ENCODE data around the gene RANBP1. TPM values are rescaled to one million over a fixed set of nuclear protein-coding genes. Genes with fewer than 3 reads are reported as not detected.

The RANBP1 gene
- total and polyA plus RNA-seq, 2 of the 13 experiments (the other 11 are each of a cell fraction or from before 2014, with no cell fraction given), result 181 to 492 TPM

- Histone ChIP-seq H3K79me2 (ENCODE audit: insufficient read depth, low read length) (no peaks in the 10 kb centered on the region), H3K4me2 (ENCODE audit: low read depth, low read length) (no peak overlapping the region), H3K27me3 (ENCODE audit: control insufficient read depth in 1 of 2, insufficient read depth in 2 of 2, low read length in 2 of 2) (peaks cover 17 to 57% of the 10 kb centered on the region in 2 experiments), H3K36me3 (replicated peaks in 1 of 2; ENCODE audit: control insufficient read depth in 1 of 2, insufficient read depth in 2 of 2, low read length in 2 of 2) (no peaks in the 10 kb centered on the region), H2AFZ (ENCODE audit: low read length) (no peak overlapping the region), H4K20me1 (ENCODE audit: insufficient read depth, low read length) (no peaks in the 10 kb centered on the region), H3K9me3 (ENCODE audit: low read length) (no peaks in the 10 kb centered on the region), H3K9ac (ENCODE audit: insufficient read depth, low read depth, low read length) (no peak overlapping the region), H3K4me3 (replicated peaks in 1 of 3; ENCODE audit: insufficient read depth in 1 of 3, low read depth in 2 of 3, low read length in 3 of 3) (no peak overlapping the region), H3K27ac (ENCODE audit: extremely low read length, insufficient read depth, low read length) (no peak overlapping the region), H3K4me1 (ENCODE audit: insufficient read depth, low read length) (no peaks in the 10 kb centered on the region)
- ChIA-PET POLR2A (no interaction called here), CTCF (ENCODE audit: low intra/inter-chr PET ratio, low total read pairs) (interaction anchor here (1.2 to 4.1 kb wide), 3 partner anchors 112 to 300 kb away, joined by 3 to 28 read pairs (median 4); partner anchors contain the start of gene RTN4R)
- ATAC-seq, result no peak
- TF ChIP-seq ZKSCAN5 (CRISPR knock-in tag; IDR thresholded peaks at IDR 0.05), result no peak
- no peak for TF ChIP-seq NCOA5 (CRISPR knock-in tag; IDR thresholded peaks at IDR 0.05)
- TF ChIP-seq ATM (IDR thresholded peaks at IDR 0.05; ENCODE audit: borderline replicate concordance), result no peak
- TF ChIP-seq ZSCAN29 (CRISPR knock-in tag; conservative IDR thresholded peaks at IDR 0.05), result no peak
- no peak for TF ChIP-seq ZNF597 (CRISPR knock-in tag; IDR thresholded peaks at IDR 0.05)
- no peak for TF ChIP-seq ZSCAN5A (CRISPR knock-in tag; IDR thresholded peaks at IDR 0.05; ENCODE audit: borderline replicate concordance)
- TF ChIP-seq KLF6 (CRISPR knock-in tag; IDR thresholded peaks at IDR 0.05), result no peak
- TF ChIP-seq TCF7L2 (IDR thresholded peaks at IDR 0.05; ENCODE audit: low read depth, low read length), result no peak
- TF ChIP-seq ZNF205 (CRISPR knock-in tag; IDR thresholded peaks at IDR 0.05), result no peak
- intact Hi-C loops (cut with micrococcal nuclease; ENCODE audit: unreplicated experiment), result no loop called here
- 0% methylated on average over 5 of the region's 7 CpGs for WGBS (ENCODE audit: low lambda C conversion rate)
- no peak for FAIRE-seq
- no TSS peak for BruUV-seq (replicated peaks)
- in situ Hi-C loops (cut with HindIII; ENCODE audit: extremely low pct_ligation_motif_present, low pct_unique_long_range_greater_than_20kb), result loop anchor here (5.0 to 25.0 kb wide), 3 partner anchors 79 to 1194 kb away; no protein-coding TSS in a partner anchor
- no peak for DNase-seq (ENCODE audit: low spot score)
These were observed 40.1 kb downstream of the RANBP1 start for GRCh38 chr22:20156042-20156389.
